HAP-1 (cell line): Measurements from ENCODE around the gene SMTNL2.
"Not testable (repeated sequence)": the region's sequence is repeated elsewhere in the genome, so short reads cannot be mapped to it uniquely, and the experiment has no call there.

Experiments
- DNase-seq, 2 experiments: peaks; one replicate each; pipeline ENCODE4 v3.0.0-alpha.2; 2016 to 2020; ENCODE audit warnings: low spot score in 2 of 2
- H3K27me3 ChIP-seq: fragments of 250-450 bp; sonication (Bioruptor Pico); 2 replicates; pipeline ENCODE4 v1.5.1; 2020; ENCODE audit warnings: low read depth, mild to moderate bottlenecking, moderate library complexity
- H3K36me3 ChIP-seq: fragments of 250-450 bp; sonication (Bioruptor Pico); replicated peaks from 2 replicates; pipeline ENCODE4 v1.5.1; 2020; ENCODE audit warnings: mild to moderate bottlenecking
- H3K4me1 ChIP-seq: fragments of 250-450 bp; sonication (Bioruptor Pico); 2 replicates; pipeline ENCODE4 v1.5.1; 2020; ENCODE audit warnings: mild to moderate bottlenecking
- H3K4me3 ChIP-seq: fragments of 250-450 bp; sonication (Bioruptor Pico); 2 replicates; pipeline ENCODE4 v1.5.1; 2020; ENCODE audit warnings: mild to moderate bottlenecking, moderate library complexity
- H3K9me3 ChIP-seq: fragments of 250-450 bp; sonication (Bioruptor Pico); 2 replicates; pipeline ENCODE4 v1.5.1; 2020; ENCODE audit warnings: mild to moderate bottlenecking, moderate library complexity
- in situ Hi-C: fragments of 300-500 bp; cut with MboI; formaldehyde crosslinking; loops from 3 replicates; pipeline ENCODE4 v1.14.3; 2020; ENCODE audit warnings: low sequenced_read_pairs, inconsistent platforms, mixed read lengths

The SMTNL2 gene

DNA sequence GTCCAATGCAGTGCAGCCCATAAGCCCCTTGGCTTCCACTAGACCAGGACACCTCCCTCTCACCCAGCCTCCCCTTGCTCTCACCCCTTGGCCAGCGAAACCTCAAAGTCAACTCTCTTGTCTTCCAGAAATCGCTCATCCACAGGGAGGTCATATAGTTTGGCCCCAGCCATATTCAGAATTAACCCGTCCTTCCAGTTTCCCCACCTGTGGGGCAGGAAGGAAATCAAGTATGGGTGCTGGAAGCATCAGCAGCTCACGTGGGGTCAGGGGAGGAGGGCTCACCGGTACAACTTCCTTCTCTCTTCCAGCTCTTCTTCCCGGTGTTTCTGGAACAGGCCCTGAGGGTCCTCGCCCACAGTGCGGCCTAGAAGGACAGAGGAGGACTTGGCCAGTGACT is 54.4 kb downstream of the SMTNL2 start:
- DNase-seq = not testable (repeated sequence)
- peaks cover 41% of the 10 kb centered on the region for H3K27me3 ChIP-seq

DNA sequence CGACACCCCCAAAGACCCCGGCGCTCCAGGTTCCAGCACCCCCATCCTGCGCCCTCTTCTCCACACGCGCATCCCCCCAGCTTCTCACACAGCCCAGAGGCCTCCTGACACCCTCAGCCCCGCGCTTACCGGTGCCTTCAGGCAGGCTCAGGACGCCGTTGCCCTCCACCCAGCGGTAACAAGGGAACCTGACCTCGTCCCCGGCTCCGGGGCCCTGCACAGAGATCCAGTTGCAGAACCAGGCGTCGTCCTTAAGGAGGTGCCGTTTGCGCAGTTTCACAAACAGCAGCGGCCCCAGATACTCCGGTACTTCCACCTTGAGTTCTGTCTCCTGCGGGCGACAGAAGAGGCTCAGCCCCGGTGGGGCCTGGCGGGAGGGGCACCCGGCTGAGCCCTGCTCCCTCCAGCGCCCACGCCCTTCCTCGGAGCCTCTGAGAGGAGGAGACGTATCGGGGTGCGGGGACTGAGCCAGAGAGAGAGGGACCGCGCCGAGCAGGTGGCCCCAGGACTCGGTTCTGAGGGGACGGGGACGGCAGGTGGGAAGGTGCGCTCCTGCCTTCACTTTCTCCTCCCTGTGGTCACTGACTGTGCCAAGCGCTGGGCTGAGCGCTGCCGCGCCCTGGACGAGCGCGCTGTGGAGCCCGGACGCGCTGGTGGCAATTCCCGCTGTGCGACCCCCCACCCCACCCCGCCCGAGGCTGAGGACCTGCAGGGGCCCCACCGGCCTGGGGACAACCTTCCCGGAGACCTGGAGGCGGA is 55.2 kb downstream of the SMTNL2 start:
- H3K27me3 ChIP-seq = peaks cover 42% of the 10 kb centered on the region
- in situ Hi-C loops, H3K4me3 ChIP-seq, H3K4me1 ChIP-seq, H3K36me3 ChIP-seq, H3K9me3 ChIP-seq: not testable (repeated sequence)
- DNase-seq = peak in 1 of 2 experiments; percentile 43

More for the DNA sequence above, 54.4 kb downstream of the SMTNL2 start:
- H3K4me3 ChIP-seq, H3K36me3 ChIP-seq, H3K4me1 ChIP-seq, in situ Hi-C loops, H3K9me3 ChIP-seq: not testable (repeated sequence)

DNA sequence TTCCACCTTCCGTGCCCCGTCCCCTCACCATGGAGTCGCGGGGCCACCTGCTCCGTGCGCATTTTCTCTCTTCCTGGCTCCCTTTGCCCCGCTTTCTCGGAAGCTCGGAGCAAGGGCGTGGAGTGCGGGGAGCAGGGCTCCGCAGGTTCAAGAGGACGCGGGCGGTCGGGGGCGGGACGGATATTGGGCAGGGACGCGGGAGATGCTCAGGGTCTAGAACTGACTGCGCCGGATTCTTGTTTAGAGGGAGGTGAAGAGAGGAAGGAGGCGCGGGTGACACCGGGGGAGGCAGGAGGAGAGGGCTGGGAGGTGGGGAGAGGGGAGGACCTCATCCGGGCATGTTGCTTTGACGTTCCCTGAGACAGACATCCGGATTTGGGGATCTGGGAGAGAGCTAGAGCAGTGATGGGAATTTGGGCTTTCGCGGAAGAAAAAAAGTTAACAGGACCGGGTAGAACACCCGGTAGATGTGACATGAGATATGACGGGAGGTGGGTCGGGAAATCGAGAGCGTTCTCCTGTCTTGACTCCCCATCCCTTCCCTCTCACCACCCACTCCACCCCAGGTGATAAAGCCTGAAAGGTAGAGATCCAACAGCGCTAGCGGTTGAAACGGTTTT is 56.4 kb downstream of the SMTNL2 start:
- H3K36me3 ChIP-seq, DNase-seq, H3K4me3 ChIP-seq, H3K4me1 ChIP-seq, in situ Hi-C loops, H3K9me3 ChIP-seq: not testable (repeated sequence)
- peaks cover 42% of the 10 kb centered on the region for H3K27me3 ChIP-seq

DNA sequence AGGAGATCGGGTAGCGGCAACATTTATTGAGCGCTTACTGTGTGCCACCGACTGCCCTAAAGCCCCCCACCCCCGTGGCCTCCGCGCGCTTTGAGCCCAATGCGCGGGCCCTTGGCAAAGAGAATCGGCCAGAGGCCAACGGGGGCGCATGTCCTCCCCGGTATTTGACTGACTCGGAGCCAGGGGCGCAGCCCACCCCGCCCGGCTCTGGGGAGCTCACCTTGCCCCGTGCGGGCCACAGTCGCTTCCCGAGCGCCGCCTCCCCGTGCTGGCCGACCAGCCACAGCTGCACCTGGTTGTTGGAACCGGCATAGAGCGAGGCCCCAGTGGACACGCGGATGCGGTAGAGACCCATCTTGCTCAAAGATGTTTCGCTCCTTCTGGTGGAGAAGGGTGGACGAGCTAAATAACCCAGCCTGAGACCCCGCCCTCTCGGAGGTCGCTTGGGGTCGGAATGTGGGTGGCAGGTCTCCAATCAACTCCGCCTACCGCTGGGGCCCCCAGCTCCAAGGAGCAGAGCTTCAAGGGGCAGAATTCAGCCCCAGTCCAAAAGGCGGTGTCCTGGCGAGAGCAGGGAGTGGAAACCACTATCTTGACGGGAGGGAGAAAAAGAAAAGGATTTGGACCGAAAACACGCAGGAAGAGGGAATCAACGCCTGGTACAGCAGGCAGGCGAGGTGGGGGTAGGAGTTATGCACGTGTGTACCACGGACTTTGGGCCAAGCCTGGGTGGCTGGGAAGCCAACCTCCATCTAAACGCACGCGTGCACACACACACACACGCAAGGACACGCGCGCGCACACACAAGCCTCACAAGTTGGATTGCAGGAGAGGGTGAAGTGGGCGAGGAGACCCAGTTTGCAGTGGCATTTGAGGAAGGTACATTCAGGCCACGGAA is 57.2 kb downstream of the SMTNL2 start, which contains the start of gene ALOX15:
TSS of gene ALOX15 (minus strand) at position 382 of the 899 bp plus-strand sequence. CDS start at position 355, 27 bp downstream.
- no peak within 1 kb of the TSS for H3K4me3 ChIP-seq
- H3K27me3 ChIP-seq = peaks cover 39% of the 10 kb centered on the region
- no peaks in the 10 kb centered on the region for H3K9me3 ChIP-seq
- no peak for DNase-seq
- H3K4me1 ChIP-seq = no peaks in the 10 kb centered on the region
- H3K36me3 ChIP-seq = no peaks in the 10 kb centered on the region
- in situ Hi-C loops = no loop called here

DNA sequence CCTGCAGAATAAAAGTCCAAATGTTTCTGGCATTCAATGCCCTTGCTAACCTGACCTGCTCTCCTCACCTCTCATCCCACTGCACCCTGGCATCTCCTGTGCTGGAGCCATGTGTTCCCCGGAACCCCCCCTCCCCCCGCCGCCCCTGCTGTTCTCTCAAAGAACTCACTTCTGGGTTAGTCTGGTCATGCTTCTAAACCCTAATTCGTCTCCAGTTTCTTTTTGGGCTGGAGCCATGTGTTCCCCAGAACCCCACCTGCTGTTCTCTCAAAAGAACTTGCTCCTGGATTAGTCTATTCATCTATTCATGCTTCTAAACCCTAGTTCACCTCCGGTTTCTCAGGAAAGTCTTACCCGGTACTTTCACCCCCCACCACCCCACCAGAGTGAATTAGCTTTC is 58.0 kb downstream of the SMTNL2 start:
- in situ Hi-C loops = no loop called here
- H3K9me3 ChIP-seq = no peaks in the 10 kb centered on the region
- H3K36me3 ChIP-seq = no peaks in the 10 kb centered on the region
- no peak overlapping the region for H3K4me3 ChIP-seq
- no peaks in the 10 kb centered on the region for H3K4me1 ChIP-seq
- H3K27me3 ChIP-seq = peaks cover 34% of the 10 kb centered on the region
- DNase-seq = no peak

DNA sequence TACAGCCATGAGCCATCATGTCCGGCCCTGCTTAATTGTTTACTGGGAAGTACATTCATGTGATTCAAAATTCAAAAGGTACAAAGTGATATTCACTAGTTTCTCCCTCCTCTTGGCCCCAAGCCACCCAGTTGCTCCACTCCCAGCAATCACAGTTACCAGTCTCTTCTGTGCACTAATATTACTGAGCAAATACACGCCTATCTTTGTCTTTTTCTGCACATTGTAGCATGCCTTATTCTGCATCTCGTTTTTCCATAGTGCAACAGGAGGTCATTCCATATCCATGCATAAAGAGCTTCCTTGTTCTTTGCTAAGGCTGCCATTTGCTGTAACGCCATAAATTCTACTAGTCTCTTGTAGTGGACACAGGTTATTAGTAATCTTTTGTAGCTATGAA is 59.3 kb downstream of the SMTNL2 start:
- H3K4me1 ChIP-seq = peaks cover 6% of the 10 kb centered on the region
- in situ Hi-C loops = no loop called here
- no peaks in the 10 kb centered on the region for H3K9me3 ChIP-seq
- H3K4me3 ChIP-seq = no peak overlapping the region
- no peak for DNase-seq
- H3K27me3 ChIP-seq = peaks cover 31% of the 10 kb centered on the region
- H3K36me3 ChIP-seq = no peaks in the 10 kb centered on the region

DNA sequence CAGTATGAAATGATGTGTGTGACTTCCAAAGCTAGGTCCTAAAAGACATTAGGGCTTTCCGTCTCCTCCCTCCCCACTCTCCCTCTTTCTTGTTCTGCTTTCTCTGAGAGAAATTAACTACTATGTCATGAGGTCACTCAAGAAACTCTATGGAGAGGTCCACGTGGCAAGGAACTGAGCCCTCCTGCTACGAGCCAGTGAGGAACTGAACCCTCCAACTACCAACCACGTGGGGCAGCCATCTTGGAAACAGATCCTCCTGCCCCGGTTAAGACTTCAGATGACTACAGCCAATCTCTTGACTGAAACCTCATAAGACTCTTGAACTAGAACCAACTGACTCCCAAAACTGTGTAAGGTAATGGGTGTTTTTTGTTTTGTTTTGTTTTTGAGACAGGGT is 61.3 kb downstream of the SMTNL2 start:
- no peaks in the 10 kb centered on the region for H3K9me3 ChIP-seq
- H3K36me3 ChIP-seq = no peaks in the 10 kb centered on the region
- H3K4me3 ChIP-seq = no peak overlapping the region
- in situ Hi-C loops = no loop called here
- peaks cover 10% of the 10 kb centered on the region for H3K4me1 ChIP-seq
- DNase-seq = no peak
- peaks cover 25% of the 10 kb centered on the region for H3K27me3 ChIP-seq

DNA sequence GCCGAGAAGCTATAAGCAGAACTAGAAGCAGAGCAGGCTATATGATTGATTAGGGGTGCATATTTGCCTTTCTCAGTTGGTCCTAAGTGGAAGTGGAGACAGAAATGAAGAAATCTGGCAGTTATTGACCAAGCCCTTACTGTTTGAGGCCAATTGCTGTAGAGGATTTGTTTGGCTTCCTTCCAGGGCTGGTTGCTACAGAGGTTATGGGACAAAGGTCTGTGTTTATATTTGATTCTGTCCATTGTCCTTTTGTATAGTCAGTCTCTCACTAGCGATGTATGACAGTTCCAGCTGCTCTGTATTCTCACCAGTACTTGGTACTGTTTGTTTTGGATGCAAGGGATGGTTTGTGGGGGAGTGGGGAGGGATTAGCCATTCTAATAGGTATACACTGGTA is 64.4 kb downstream of the SMTNL2 start:
- H3K27me3 ChIP-seq = peaks cover 2% of the 10 kb centered on the region

DNA sequence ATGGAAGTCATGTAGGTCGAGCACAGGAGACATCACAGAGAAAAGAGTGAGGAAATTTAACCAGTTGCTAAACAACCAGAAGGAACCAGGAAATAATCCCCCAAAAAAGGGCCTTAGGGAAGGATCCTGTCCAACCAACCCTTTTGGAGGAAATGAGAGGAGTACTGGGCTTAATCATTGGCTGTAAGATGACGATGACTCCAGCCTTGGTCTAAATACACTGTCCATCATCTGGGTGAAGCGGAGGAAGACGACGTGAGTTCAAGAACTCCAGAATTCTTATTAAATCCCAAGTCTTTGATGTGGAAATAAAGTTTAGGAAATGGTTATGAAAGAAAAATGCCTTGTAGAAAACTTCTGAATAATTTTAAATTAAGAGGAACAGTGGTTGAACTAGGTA is 68.7 kb downstream of the SMTNL2 start:
- Histone ChIP-seq H3K36me3 (no peaks in the 10 kb centered on the region), H3K4me1 (peaks cover 10% of the 10 kb centered on the region), H3K9me3 (no peaks in the 10 kb centered on the region), H3K27me3 (no peaks in the 10 kb centered on the region; the same call in 1 of the 2 replicates), H3K4me3 (no peak overlapping the region)
- in situ Hi-C loops = no loop called here
- no peak for DNase-seq

More for the DNA sequence above, 64.4 kb downstream of the SMTNL2 start:
- in situ Hi-C loops = no loop called here
- DNase-seq = peak; percentile 82 to 91
- Histone ChIP-seq H3K9me3 (no peaks in the 10 kb centered on the region), H3K36me3 (no peaks in the 10 kb centered on the region), H3K4me1 (peaks cover 10% of the 10 kb centered on the region), H3K4me3 (no peak overlapping the region)

DNA sequence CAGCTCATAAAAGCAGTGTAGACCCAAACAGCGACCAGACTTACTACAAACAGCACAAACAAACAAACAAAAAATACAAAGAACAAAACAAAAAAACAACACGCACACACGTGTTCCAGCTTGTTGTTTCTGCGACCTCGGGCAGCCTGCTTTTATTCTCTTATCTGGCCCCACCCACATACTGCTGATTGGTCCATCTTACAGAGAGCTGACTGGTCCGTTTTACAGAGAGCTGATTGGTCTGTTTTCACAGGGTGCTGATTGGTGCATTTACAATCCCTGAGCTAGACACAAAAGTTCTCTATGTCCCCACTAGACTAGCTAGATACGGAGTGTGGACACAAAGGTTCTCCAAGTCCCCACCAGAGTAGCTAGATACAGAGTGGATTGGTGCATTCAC is 71.6 kb downstream of the SMTNL2 start:
- H3K4me3 ChIP-seq, DNase-seq, in situ Hi-C loops: not testable (repeated sequence)

DNA sequence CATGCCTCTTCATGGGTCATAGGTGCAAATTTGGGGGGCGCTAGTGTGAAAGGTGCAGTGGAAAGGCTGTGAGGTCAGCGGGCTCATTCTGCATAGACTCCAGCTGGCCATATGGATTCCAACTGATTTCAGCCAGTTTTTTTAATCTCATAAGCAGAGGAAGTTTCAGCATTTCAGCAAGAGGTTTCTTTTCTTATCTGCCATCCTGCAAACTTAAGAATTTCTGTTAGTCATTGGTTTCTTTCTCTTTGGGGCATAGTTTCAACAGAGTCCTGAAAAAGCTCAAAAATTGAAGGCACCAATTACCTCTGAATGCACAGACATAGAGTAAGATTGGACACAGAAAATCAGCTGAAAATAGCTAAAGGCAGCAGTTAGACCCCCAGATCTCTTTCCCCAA is 73.3 kb downstream of the SMTNL2 start:
- in situ Hi-C loops = no loop called here
- H3K4me1 ChIP-seq = no peaks in the 10 kb centered on the region
- no peaks in the 10 kb centered on the region; the same call in 1 of the 2 replicates for H3K27me3 ChIP-seq
- H3K36me3 ChIP-seq = no peaks in the 10 kb centered on the region
- no peak overlapping the region for H3K4me3 ChIP-seq
- H3K9me3 ChIP-seq = no peaks in the 10 kb centered on the region
- DNase-seq = no peak

More for the DNA sequence above, 71.6 kb downstream of the SMTNL2 start:
- H3K9me3 ChIP-seq, H3K4me1 ChIP-seq, H3K36me3 ChIP-seq, H3K27me3 ChIP-seq: not testable (repeated sequence)
